OCI-LY3 (cell line): ENCODE data around the gene TLE4.

ENCODE experiments used
- EZH2phosphoT487 ChIP-seq: fragments of 200-600 bp; shearing (Covaris generic); IDR thresholded peaks from 2 replicates; pipeline ENCODE4 v1.6.1; 2018; ENCODE audit warnings: antibody characterized with exemption, mixed run types, low read depth
- TF ChIP-seq, protein P1 (sequence below): fragments of 200-600, 300-600 bp; sonication (generic); IDR thresholded peaks from 2 replicates; pipeline ENCODE4 v1.5.1; 2014; ENCODE audit warnings: antibody characterized with exemption, low read length, low read depth

DNA sequence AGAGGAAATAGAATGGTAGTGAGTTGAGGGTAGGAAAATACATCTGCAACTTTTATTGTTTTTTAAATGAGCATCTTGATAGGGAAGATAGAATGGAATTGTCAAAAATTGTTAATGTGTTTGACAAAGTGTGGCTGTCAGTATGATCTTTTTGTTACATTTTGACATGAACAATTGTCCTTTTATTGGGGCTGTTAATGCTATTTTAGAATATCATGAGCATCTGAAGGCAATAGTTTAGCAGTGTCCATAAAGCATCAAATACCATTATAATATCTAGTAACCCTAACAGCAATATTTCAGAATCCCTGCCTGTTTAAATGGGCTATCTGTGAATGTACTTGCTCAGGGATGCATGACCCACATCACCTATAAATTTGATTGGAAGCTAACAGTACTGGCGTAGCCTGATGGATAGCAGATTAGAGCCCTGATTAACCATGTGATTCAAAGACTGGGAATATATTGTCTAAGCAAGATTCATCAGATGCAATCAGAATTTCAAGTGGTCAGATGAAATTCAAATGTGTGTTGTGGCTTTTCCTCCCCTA lies 37.8 kb downstream of the TLE4 start:
- TF ChIP-seq, protein P1, sequence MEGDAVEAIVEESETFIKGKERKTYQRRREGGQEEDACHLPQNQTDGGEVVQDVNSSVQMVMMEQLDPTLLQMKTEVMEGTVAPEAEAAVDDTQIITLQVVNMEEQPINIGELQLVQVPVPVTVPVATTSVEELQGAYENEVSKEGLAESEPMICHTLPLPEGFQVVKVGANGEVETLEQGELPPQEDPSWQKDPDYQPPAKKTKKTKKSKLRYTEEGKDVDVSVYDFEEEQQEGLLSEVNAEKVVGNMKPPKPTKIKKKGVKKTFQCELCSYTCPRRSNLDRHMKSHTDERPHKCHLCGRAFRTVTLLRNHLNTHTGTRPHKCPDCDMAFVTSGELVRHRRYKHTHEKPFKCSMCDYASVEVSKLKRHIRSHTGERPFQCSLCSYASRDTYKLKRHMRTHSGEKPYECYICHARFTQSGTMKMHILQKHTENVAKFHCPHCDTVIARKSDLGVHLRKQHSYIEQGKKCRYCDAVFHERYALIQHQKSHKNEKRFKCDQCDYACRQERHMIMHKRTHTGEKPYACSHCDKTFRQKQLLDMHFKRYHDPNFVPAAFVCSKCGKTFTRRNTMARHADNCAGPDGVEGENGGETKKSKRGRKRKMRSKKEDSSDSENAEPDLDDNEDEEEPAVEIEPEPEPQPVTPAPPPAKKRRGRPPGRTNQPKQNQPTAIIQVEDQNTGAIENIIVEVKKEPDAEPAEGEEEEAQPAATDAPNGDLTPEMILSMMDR: no peak
- no peak for TF ChIP-seq EZH2phosphoT487
